A549 treated with AZD2906 at 1 μM for 4 hours (cell line): ENCODE measurements around the gene PCP2. TPM values are rescaled to one million over a fixed set of nuclear protein-coding genes. Genes with fewer than 3 reads are reported as not detected.

ENCODE experiments used
- total RNA-seq: library from RNA; stranded (reverse); fragments of 200-300 nt; extraction: Qiagen RNA extraction; gene quantifications from 5 replicates; pipeline ENCODE4 v1.2.3, GENCODE V29; 2022

The PCP2 gene
- total RNA-seq, result 0.23 TPM in 1 of 5 replicates, not detected in the others

DNA sequence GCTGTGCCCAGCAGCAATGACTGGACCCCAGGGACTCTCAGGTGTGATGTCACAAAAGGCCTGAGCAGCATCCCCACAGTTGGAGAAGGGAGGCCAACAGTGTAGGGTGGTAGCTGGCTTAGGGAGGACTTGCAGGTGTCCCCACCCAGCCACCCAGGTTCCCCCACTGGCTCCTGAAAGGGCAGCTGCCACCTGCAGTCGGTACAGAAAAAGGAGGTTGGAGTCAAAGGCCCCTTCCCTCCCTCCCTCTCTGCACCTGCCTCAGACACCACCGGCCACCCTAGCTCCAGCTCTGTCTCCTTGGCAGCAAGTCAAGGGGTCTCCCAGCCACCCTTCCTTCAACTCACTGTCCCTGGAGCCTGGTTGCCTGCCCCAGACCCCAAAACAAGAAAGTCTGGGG, at the start of gene PCP2:
PCP2 (minus strand) TSS at position 22 of the 400 bp plus-strand sequence. CDS start 262 bp downstream, outside the sequence.

DNA sequence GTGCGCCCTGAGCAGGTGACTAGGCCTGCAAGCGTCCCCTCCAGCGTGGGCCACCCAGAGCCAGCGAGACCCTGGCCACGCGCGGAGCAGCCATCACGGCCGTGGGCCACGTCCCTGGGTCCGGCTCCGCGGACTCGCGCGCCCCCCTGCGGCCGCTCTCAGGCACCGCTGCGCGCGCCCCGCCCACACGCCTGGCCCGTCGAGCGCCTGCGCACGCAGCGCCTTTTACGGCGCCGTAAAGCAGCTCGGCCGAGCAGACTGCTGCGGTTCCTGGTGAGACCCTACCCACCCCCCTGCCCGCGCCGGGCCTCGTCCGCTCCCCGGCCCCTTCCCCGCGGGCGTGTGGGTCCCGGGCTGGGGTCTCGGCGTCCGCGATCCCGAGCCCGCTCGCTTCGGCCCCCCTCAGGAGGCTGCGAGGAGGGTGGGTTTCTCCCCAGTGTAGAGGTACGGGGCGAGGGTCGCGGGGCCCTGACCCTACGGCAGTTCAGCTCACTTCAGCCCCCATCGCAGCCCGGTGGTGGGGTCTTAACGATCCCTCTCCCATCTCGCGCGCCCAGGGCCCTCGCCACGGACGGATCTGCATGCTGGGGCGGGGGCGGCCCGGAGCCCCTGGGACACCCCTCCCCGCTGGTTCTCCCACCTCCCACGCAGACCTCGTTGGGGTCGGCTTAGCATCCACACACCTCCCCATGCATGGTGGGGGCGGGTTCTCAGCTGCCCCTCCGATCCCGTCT, 47.3 kb upstream of the PCP2 start, which contains the start of gene TRAPPC5:
TRAPPC5 (plus strand) TSS at position 228 of the 734 bp plus-strand sequence. CDS start 1,421 bp downstream, outside the sequence.

GRCh38 chr19:7676854-7677253, 43.3 kb upstream of the PCP2 start, which contains the start of gene MCEMP1:
TSS of gene MCEMP1 (plus strand) at chr19:7677090. CDS start at chr19:7677121, 31 bp downstream.

DNA sequence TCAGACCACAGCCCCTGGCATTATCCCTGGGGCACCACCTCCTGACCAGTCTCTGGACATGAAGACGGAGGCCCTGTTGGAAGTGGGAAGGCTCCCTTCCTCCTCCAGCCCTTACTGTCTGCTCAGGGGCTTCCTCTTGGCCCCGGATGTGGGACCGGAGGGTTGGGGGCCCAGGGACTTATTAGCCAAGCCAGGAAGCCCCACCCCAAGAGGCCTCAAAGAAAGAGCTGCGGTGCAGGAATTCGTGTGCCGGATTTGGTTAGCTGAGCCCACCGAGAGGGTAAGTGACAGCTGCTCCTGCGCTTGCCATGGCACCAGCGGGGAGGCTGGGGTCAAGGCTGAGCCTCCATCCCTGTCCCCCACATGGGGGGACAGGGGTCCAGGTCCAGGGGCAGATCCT, 35.3 kb upstream of the PCP2 start, which contains the start of gene RETN:
RETN (plus strand) TSS at position 208 of the 400 bp plus-strand sequence. CDS start 278 bp downstream, outside the sequence.

DNA sequence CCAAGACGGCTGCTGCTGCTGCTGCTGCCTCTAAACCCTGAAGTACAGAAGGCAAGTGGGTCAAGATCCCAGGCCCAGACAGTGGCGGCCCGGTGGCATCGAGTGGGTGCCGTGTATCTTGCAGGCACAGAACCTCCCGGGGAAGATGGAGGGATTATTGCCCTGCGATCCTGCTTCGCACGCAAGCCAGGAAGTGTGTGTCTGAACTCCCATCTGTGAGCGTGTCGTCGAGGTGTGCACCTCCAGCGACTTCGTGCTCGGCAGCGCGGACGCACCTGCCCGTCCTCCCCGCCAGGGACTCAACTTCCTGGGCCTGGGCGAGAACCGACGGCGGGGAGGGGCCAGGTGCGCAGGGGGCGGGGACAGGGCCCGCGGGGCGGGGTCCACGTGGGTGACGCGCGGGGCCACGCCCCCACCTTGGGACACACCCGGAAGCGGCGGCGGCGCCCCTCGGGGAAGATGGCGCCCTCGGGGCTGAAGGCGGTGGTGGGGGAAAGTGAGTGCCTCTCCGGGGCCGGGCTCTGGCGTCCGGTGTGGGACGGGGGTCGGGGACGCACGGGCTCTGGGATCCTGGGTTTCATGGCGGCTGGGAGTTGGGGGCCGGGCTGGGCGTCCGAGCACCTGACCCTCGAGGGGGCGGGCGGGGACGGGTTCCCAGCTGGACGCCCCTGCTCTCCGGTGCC, 3.3 kb upstream of the PCP2 start, which contains the start of gene STXBP2:
STXBP2 (plus strand) TSS at position 420 of the 683 bp plus-strand sequence; CDS start at position 460, 40 bp downstream.

DNA sequence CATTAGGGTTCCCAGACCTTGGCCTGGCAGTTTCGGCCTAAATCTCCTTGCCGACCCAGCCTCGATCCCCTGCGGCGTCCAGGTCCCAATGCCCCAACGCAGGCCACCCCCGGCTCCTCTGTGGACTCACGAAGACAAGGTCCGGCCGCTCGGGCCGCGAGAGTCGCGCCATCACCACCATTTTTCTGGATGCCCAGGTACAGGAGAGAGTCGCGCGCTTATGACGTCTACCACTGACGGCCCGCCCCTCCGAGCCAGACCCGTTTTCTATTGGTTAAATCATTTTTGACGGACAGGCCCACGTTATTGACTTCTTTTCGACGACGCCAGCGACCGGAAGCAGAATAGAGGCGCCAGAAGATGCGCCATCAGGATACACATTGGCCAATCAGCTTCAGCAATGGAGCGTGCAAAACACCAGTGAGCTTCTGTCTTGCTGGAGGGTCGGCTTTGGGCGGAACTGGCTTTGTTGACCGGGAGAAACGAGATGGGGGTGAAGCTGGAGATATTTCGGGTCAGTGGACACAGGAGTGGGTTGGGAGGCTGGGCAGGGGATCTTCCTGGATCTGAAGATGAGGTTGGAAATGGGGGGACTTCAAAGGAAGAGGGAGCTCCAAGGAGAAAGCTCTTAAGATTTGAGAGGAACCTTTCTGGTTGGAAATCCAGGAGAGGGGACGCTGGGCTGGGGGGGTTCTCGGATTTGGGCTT, 4.0 kb downstream of the PCP2 start, which contains the start of the genes PET100 and XAB2:
PET100 (plus strand) TSS at position 447 of the 708 bp plus-strand sequence; CDS start at position 488, 41 bp downstream.
XAB2 (minus strand) TSS at position 199 of the 708 bp plus-strand sequence; CDS start at position 181, 18 bp downstream.

DNA sequence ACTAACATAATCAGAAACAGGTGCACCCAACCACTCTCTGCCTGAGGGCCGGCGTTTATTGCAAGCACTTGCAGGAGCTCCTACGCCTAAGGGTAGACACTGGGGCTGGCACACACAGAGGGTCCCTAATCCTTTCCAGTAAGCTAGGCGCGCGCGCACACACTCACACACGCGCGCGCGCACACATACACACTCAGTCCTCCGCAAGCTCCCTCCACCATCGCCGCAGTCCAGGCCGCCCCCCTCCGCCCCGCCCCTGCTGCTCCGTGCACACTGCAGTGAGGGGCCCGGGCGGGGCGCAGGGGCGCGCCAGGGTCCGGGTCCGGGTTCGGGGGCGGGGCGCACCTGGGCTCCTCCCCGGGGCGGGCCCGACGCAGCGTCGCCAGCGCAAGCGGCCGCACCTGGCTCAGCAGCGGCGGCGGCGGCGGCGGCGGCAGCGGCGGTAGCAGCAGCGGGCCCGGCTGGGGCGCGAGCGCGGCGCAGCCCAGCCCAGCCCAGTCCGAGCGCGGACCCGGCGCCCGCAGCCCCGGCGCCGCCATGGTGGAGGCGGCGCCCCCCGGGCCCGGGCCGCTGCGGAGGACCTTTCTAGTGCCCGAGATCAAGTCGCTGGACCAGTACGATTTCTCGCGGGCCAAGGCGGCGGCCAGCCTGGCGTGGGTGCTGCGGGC, 37.9 kb downstream of the PCP2 start, which contains the start of gene CAMSAP3:
CAMSAP3 (plus strand) TSS at position 398 of the 668 bp plus-strand sequence; CDS start at position 538, 140 bp downstream.

Other genes with a start within 250 kb of the PCP2 start
- gene PEX11G, start 144.7 kb downstream of the PCP2 start, total RNA-seq, result 2.0 to 2.4 TPM (median 2.1 TPM) in 5 replicates
- gene ZNF358, start 117.6 kb downstream of the PCP2 start, total RNA-seq, result 16.8 to 19.5 TPM (median 18.6 TPM) in 5 replicates
- gene MCOLN1, start 111.1 kb downstream of the PCP2 start, total RNA-seq, result 7.4 to 13.1 TPM (median 11.5 TPM) in 5 replicates
- 28.0 to 34.4 TPM (median 33.8 TPM) in 5 replicates for gene PNPLA6, start 98.0 kb downstream of the PCP2 start, total RNA-seq
- 4.8 to 6.6 TPM (median 6.4 TPM) in 5 replicates for gene CAMSAP3, start 37.9 kb downstream of the PCP2 start, total RNA-seq
- gene XAB2, start 4.2 kb downstream of the PCP2 start, total RNA-seq, result 23.5 to 28.2 TPM (median 27.6 TPM) in 5 replicates
- 47.0 to 60.6 TPM (median 52.7 TPM) in 5 replicates for gene PET100, start 3.9 kb downstream of the PCP2 start, total RNA-seq
- 31.5 to 43.4 TPM (median 41.1 TPM) in 5 replicates for gene STXBP2, start 3.4 kb upstream of the PCP2 start, total RNA-seq
- gene RETN, start 35.3 kb upstream of the PCP2 start, total RNA-seq, result not detected in 5 replicates
- gene MCEMP1, start 43.4 kb upstream of the PCP2 start, total RNA-seq, result not detected in 5 replicates
- gene TRAPPC5, start 47.1 kb upstream of the PCP2 start, total RNA-seq, result 38.4 to 108 TPM (median 106 TPM) in 5 replicates
- not detected in 5 replicates for gene FCER2, start 68.4 kb upstream of the PCP2 start, total RNA-seq
- not detected in 5 replicates for gene CLEC4G, start 98.4 kb upstream of the PCP2 start, total RNA-seq
- gene CD209, start 113.8 kb upstream of the PCP2 start, total RNA-seq, result not detected in 5 replicates
- not detected in 5 replicates for gene CLEC4M, start 129.5 kb upstream of the PCP2 start, total RNA-seq
- gene EVI5L, start 196.5 kb upstream of the PCP2 start, total RNA-seq, result 1.3 to 1.9 TPM (median 1.5 TPM) in 5 replicates
- 0.28 to 0.51 TPM (median 0.39 TPM) in 5 replicates for gene PRR36, start 240.7 kb upstream of the PCP2 start, total RNA-seq